ENCODE results near the gene SIN3A. TPM values are rescaled to one million over a fixed set of nuclear protein-coding genes. Genes with fewer than 3 reads are reported as not detected.

The SIN3A gene
- 17.0 and 32.2 TPM in 2 replicates for total RNA-seq

GRCh38 chr15:75451674-75452363, at the start of gene SIN3A:
Gene SIN3A, minus strand, starts transcription at chr15:75451690. Its CDS starts 21,315 bp downstream, at chr15:75430375.

DNA sequence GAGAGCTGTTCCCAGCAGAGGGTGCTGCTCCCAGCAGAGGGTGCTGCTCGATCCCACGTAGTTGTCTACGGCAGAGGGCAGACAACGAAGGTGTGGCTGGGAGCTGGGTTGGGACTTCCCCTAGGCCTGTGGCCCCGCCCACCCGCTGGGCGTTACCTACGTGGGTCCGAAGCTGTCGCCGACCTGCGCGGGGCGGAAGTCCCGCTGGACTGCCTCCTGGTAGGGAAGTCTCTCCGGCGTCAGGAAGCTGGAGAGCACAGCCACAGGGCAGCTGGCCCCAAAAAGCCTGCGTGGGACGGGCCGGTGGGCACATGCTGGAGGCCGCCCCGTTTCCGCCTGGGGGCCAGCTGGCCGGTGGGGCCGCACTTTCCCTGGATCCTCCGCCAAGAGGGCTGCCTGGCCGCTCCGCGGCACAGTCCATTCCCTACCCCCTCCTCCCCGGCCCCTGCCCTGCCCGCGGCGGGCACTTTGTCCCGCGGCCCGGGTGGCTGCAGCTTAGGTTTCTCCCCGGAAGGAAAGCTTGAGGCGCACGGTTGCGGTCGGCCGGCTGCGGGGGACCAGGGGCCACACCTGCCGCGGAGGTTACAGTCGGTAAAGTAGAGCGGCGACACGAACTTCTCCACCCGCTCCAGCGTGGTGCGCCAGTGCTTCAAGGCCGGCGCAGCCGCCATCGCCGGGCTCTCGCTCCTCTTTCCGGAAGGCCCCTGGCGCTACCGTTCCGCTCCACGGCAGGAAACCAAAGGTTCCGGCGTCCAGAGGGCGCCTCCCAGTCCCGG, 83.4 kb downstream of the SIN3A start, which contains the start of gene MAN2C1:
TSS of gene MAN2C1 (minus strand) at position 695 of the 776 bp plus-strand sequence. CDS start at position 671, 24 bp downstream.

GRCh38 chr15:75346796-75347221, 104.7 kb downstream of the SIN3A start, which contains the start of gene NEIL1:
Gene NEIL1, plus strand, starts transcription at chr15:75347039. Its CDS starts 1,867 bp downstream, at chr15:75348906.

DNA sequence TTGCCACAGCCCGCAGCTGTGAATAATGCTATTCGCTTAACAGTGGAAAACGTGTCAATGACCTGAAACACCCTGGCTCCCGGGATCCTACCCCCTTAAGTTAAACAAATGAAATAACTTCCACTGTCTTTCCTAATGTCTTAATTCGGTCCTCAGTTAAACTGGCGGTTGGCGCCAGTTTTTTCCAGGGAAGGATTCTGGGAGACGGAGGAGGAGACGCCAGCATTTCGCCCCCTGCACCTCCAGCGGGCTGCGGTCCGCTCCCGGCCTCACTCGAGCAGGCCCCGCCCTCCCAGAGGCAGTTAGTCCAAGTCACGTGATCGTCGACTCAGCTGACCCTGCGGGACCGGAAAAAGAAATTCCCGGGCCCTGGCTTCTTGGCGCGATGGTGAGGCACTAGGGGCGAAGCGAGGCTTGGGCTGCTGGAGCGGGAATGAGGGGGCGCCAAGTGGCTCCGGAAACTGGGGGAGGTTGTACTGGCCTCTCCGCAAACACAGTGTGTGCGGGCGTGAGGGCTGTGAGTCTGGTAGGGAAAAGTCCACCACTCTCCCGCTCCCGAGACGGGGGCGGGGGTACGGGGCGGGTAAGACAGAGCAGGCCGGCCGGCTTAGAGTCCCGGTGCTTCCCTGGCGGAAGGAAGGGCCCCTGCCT, 115.7 kb downstream of the SIN3A start, which contains the start of gene COMMD4:
TSS of gene COMMD4 (plus strand) at position 359 of the 651 bp plus-strand sequence. CDS start at position 386, 27 bp downstream.

Other genes starting within 250 kb of the SIN3A start
- gene C15orf39, start 249.8 kb downstream of the SIN3A start, total RNA-seq, result 8.6 and 11.2 TPM in 2 replicates
- gene GOLGA6C, start 193.4 kb downstream of the SIN3A start, total RNA-seq, result not detected in 2 replicates
- gene GOLGA6D, start 168.9 kb downstream of the SIN3A start, total RNA-seq, result not detected in 2 replicates
- 76.2 and 115 TPM in 2 replicates for gene COMMD4, start 115.6 kb downstream of the SIN3A start, total RNA-seq
- gene NEIL1, start 104.7 kb downstream of the SIN3A start, total RNA-seq, result 3.0 and 7.7 TPM in 2 replicates
- 35.4 and 59.5 TPM in 2 replicates for gene MAN2C1, start 83.1 kb downstream of the SIN3A start, total RNA-seq
- 15.6 and 22.6 TPM in 2 replicates for gene PTPN9, start 127.6 kb upstream of the SIN3A start, total RNA-seq
- 21.7 and 26.0 TPM in 2 replicates for gene SNUPN, start 174.0 kb upstream of the SIN3A start, total RNA-seq
- 118 and 212 TPM in 2 replicates for gene IMP3, start 188.5 kb upstream of the SIN3A start, total RNA-seq
- gene SNX33, start 196.2 kb upstream of the SIN3A start, total RNA-seq, result 20.1 and 32.2 TPM in 2 replicates

Data from hair follicular keratinocyte (primary cell).